Esophagus (tissue), 2 donors: ENCODE results near the gene AMY1B. TPM values are rescaled to one million over a fixed set of nuclear protein-coding genes. Genes with fewer than 3 reads are reported as not detected.
"Not testable (repeated sequence)": the region's sequence is repeated elsewhere in the genome, so short reads cannot be mapped to it uniquely, and the experiment has no call there.

Experiments
- H3K27ac ChIP-seq, 2 donors: one replicate each; pipeline ENCODE4 v1.5.1; 2013; ENCODE audit warnings: low read depth in 2 of 2, mild to moderate bottlenecking in 2 of 2, inconsistent platforms in 1 of 2, low read length in 1 of 2, moderate library complexity in 1 of 2
- H3K27me3 ChIP-seq, 2 donors: one replicate each; pipeline ENCODE4 v1.6.1; 2013; ENCODE audit warnings: low read length in 2 of 2, control low read depth in 1 of 2, mild to moderate bottlenecking in 1 of 2; ENCODE audit not compliant: insufficient read depth in 2 of 2, control insufficient read depth in 1 of 2
- H3K36me3 ChIP-seq, 2 donors: one replicate each; pipeline ENCODE4 v1.6.1; 2013; ENCODE audit warnings: low read length in 1 of 2; ENCODE audit not compliant: control insufficient read depth in 2 of 2, insufficient read depth in 2 of 2
- H3K4me1 ChIP-seq, 2 donors: one replicate each; pipeline ENCODE4 v1.6.1; 2013; ENCODE audit warnings: low read length in 1 of 2; ENCODE audit not compliant: control insufficient read depth in 2 of 2, insufficient read depth in 2 of 2
- H3K4me3 ChIP-seq, 2 donors: one replicate each; pipeline ENCODE4 v1.5.1; 2013; ENCODE audit warnings: low read length in 2 of 2, mild to moderate bottlenecking in 2 of 2, low read depth in 1 of 2, moderate library complexity in 1 of 2
- H3K9me3 ChIP-seq, 2 donors: one replicate each; pipeline ENCODE4 v1.6.1; 2013; ENCODE audit warnings: mild to moderate bottlenecking in 2 of 2, low read depth in 1 of 2, low read length in 1 of 2, moderate library complexity in 1 of 2; ENCODE audit not compliant: control insufficient read depth in 2 of 2, insufficient read depth in 1 of 2
- WGBS, 2 donors: extraction: QIAGEN DNeasy Blood & Tissue Kit; methylation state at CpG; one replicate each; pipeline ENCODE4 v1.1.7; 2013; 5-methylcytosine and 5-hydroxymethylcytosine counted together
- polyA plus RNA-seq, 2 donors: library from polyadenylated mRNA; stranded (reverse); fragments of 200-250 nt; gene quantifications; one replicate each; pipeline ENCODE4 v1.2.3, GENCODE V29; 2013
- donor health status: healthy with polysubstance abuse.
- donor health status: Bipolar disorder and iron deficiency.

The AMY1B gene
- polyA plus RNA-seq = not detected

- H3K36me3 ChIP-seq, H3K27me3 ChIP-seq, H3K27ac ChIP-seq, H3K4me3 ChIP-seq, H3K4me1 ChIP-seq, H3K9me3 ChIP-seq: not testable (repeated sequence)
- WGBS, 2 donors = no CpG with 5 or more reads among the region's 5 CpGs
These were observed at the start of gene AMY1B for GRCh38 chr1:103696110-103696509. AMY1B (minus strand) TSS chr1:103696210; CDS start chr1:103695639, 571 bp downstream.

- not testable (repeated sequence) for H3K36me3 ChIP-seq, H3K4me3 ChIP-seq, H3K4me1 ChIP-seq, H3K27me3 ChIP-seq, H3K27ac ChIP-seq, H3K9me3 ChIP-seq
- WGBS, 2 donors = no CpG with 5 or more reads among the region's 4 CpGs
These were observed 49.0 kb upstream of the AMY1B start for GRCh38 chr1:103745040-103745439.

- H3K4me1 ChIP-seq, H3K27ac ChIP-seq, H3K36me3 ChIP-seq, H3K27me3 ChIP-seq, H3K4me3 ChIP-seq, H3K9me3 ChIP-seq: not testable (repeated sequence)
- WGBS, 2 donors = no CpG with 5 or more reads among the region's 4 CpGs
These were observed 48.4 kb upstream of the AMY1B start for GRCh38 chr1:103744449-103744848.

GRCh38 chr1:103738031-103738430 is 42.0 kb upstream of the AMY1B start:
- not testable (repeated sequence) for H3K27me3 ChIP-seq, H3K9me3 ChIP-seq, H3K4me3 ChIP-seq, H3K27ac ChIP-seq, H3K36me3 ChIP-seq, H3K4me1 ChIP-seq
- no CpG with 5 or more reads among the region's 3 CpGs for WGBS, 2 donors

GRCh38 chr1:103735334-103735733 is 39.3 kb upstream of the AMY1B start:
- not testable (repeated sequence) for H3K27me3 ChIP-seq
- WGBS, 2 donors = no CpG with 5 or more reads among the region's 3 CpGs

GRCh38 chr1:103721473-103721872 is 25.5 kb upstream of the AMY1B start:
- WGBS, 2 donors = no CpG with 5 or more reads among the region's 2 CpGs
- not testable (repeated sequence) for H3K27me3 ChIP-seq, H3K9me3 ChIP-seq, H3K4me3 ChIP-seq, H3K27ac ChIP-seq, H3K36me3 ChIP-seq, H3K4me1 ChIP-seq

More at GRCh38 chr1:103735334-103735733, 39.3 kb upstream of the AMY1B start:
- not testable (repeated sequence) for H3K4me1 ChIP-seq, H3K4me3 ChIP-seq, H3K36me3 ChIP-seq, H3K9me3 ChIP-seq, H3K27ac ChIP-seq

GRCh38 chr1:103717404-103717803 is 21.4 kb upstream of the AMY1B start:
- 73 to 78% methylated on average over 6 of the region's 6 CpGs for WGBS, 2 donors
- H3K27ac ChIP-seq, H3K9me3 ChIP-seq, H3K4me1 ChIP-seq, H3K36me3 ChIP-seq, H3K27me3 ChIP-seq, H3K4me3 ChIP-seq: not testable (repeated sequence)

GRCh38 chr1:103710381-103710780 is 14.4 kb upstream of the AMY1B start:
- H3K27ac ChIP-seq, H3K9me3 ChIP-seq, H3K4me3 ChIP-seq, H3K27me3 ChIP-seq, H3K4me1 ChIP-seq, H3K36me3 ChIP-seq: not testable (repeated sequence)
- WGBS, 2 donors = no CpG with 5 or more reads among the region's 3 CpGs

GRCh38 chr1:103707670-103708069 is 11.7 kb upstream of the AMY1B start:
- WGBS, 2 donors = no CpG with 5 or more reads among the region's 3 CpGs
- not testable (repeated sequence) for H3K27me3 ChIP-seq, H3K36me3 ChIP-seq, H3K4me3 ChIP-seq, H3K27ac ChIP-seq, H3K9me3 ChIP-seq, H3K4me1 ChIP-seq

- H3K36me3 ChIP-seq, H3K27ac ChIP-seq, H3K4me1 ChIP-seq, H3K27me3 ChIP-seq, H3K9me3 ChIP-seq, H3K4me3 ChIP-seq: not testable (repeated sequence)
- no CpG with 5 or more reads among the region's 4 CpGs for WGBS, 2 donors
These were observed 5.2 kb upstream of the AMY1B start for GRCh38 chr1:103701256-103701655.
